ENCODE data around the gene TEX35. TPM values are rescaled to one million over a fixed set of nuclear protein-coding genes. Genes with fewer than 3 reads are reported as not detected.

TEX35 gene
- total and polyA plus RNA-seq, 10 of the 15 experiments (the other 5 are each of a cell fraction or from before 2014, with no cell fraction given) = not detected

GRCh38 chr1:178528228-178528952 is 15.5 kb downstream of the TEX35 start (continued):
- no peak for TF ChIP-seq HSF1 (IDR thresholded peaks at IDR 0.05; ENCODE audit: low read depth, low read length)
- TF ChIP-seq POLR2A (IDR thresholded peaks at IDR 0.05; ENCODE audit: low read depth, low read length) = no peak

GRCh38 chr1:178528953-178529335 is 16.0 kb downstream of the TEX35 start:
- Histone ChIP-seq H3K79me2 (ENCODE audit: control insufficient read depth, insufficient read depth, low read length) (no peaks in the 10 kb centered on the region), H3K9ac (ENCODE audit: control insufficient read depth, insufficient read depth, low read length) (no peak overlapping the region), H3K4me2 (ENCODE audit: control insufficient read depth, insufficient read depth) (no peak overlapping the region), H3K36me3 (ENCODE audit: control insufficient read depth in 2 of 2, insufficient read depth in 2 of 2, low read length in 1 of 2) (no peaks in the 10 kb centered on the region), H3K4me3 (no peak overlapping the region), H2AFZ (ENCODE audit: control insufficient read depth, low read depth, low read length) (no peak overlapping the region), H3K27ac (ENCODE audit: control insufficient read depth, insufficient read depth) (no peak overlapping the region), H4K20me1 (ENCODE audit: control insufficient read depth, insufficient read depth) (no peaks in the 10 kb centered on the region), H3K27me3 (replicated peaks in 1 of 2; ENCODE audit: control insufficient read depth in 2 of 2, insufficient read depth in 2 of 2, low read length in 1 of 2) (no peaks in the 10 kb centered on the region; a peak in 1 of 4 replicates), H3K9me3 (replicated peaks; ENCODE audit: control insufficient read depth, insufficient read depth, low read length) (no peaks in the 10 kb centered on the region), H3K4me1 (ENCODE audit: control insufficient read depth, insufficient read depth, low read length) (no peaks in the 10 kb centered on the region)
- DNase-seq (ENCODE audit: low read depth, low spot score) (no peak), ATAC-seq (no peak), FAIRE-seq (no peak)
- RAD21 ChIA-PET (ENCODE audit: unreplicated experiment) = interaction anchor here (1.8 kb wide), 1 partner anchor 218 kb away, joined by 3 read pairs; no protein-coding TSS in a partner anchor
- POLR2A ChIA-PET = no interaction called here
- no TSS peak for BruUV-seq (replicated peaks)
- no peak for TF ChIP-seq ZNF384 (IDR thresholded peaks at IDR 0.05; ENCODE audit: borderline replicate concordance, low read depth, low read length)
- TF ChIP-seq ZBTB33 (IDR thresholded peaks at IDR 0.05) = no peak
- in situ Hi-C loops (cut with MboI) = loop anchor here (25.0 kb wide), 1 partner anchor 233 kb away; no protein-coding TSS in a partner anchor
- intact Hi-C loops (cut with micrococcal nuclease; ENCODE audit: unreplicated experiment) = no loop called here
- SMC1A ChIA-PET (ENCODE audit: uncharacterized antibody, unreplicated experiment) = interaction anchor here (0.6 kb wide), 1 partner anchor 1286 kb away, joined by 3 read pairs; no protein-coding TSS in a partner anchor
- CTCF ChIA-PET = interaction anchor here (0.7 to 1.9 kb wide), 3 partner anchors 28 to 475 kb away, joined by 3 to 6 read pairs (median 6); no protein-coding TSS in a partner anchor
- 35% methylated on average over 4 of the region's 4 CpGs for WGBS (ENCODE audit: insufficient coverage, insufficient replicate concordance, low lambda C conversion rate, missing lambda C conversion rate)

Data from GM12878 (cell line).